ENCODE data around the gene ECE1. TPM values are rescaled to one million over a fixed set of nuclear protein-coding genes. Genes with fewer than 3 reads are reported as not detected.

Gene ECE1
- total RNA-seq, 2 experiments from 2014 or later, result 95.6 to 101 TPM

GRCh38 chr1:21305155-21305899, 15.1 kb upstream of the ECE1 start:
- no peak for DNase-seq
- H3K4me3 Mint-ChIP-seq, result no peak overlapping the region
- H3K27ac Mint-ChIP-seq, result no peak overlapping the region
- peaks cover 9% of the 10 kb centered on the region for H3K36me3 Mint-ChIP-seq
- peaks cover 57% of the 10 kb centered on the region for H3K4me1 Mint-ChIP-seq
- H3K9me3 Mint-ChIP-seq, result no peaks in the 10 kb centered on the region
- H3K27me3 Mint-ChIP-seq, result no peaks in the 10 kb centered on the region

GRCh38 chr1:21304488-21304887, 14.2 kb upstream of the ECE1 start:
- H3K27ac Mint-ChIP-seq, result no peak overlapping the region
- H3K36me3 Mint-ChIP-seq, result peaks cover 4% of the 10 kb centered on the region
- no peak for DNase-seq
- no peak overlapping the region for H3K4me3 Mint-ChIP-seq
- peaks cover 62% of the 10 kb centered on the region for H3K4me1 Mint-ChIP-seq
- no peaks in the 10 kb centered on the region for H3K27me3 Mint-ChIP-seq
- no peaks in the 10 kb centered on the region for H3K9me3 Mint-ChIP-seq

GRCh38 chr1:21302747-21303715, 12.8 kb upstream of the ECE1 start:
- no peak for DNase-seq
- no peaks in the 10 kb centered on the region for H3K27me3 Mint-ChIP-seq
- no peak overlapping the region for H3K4me3 Mint-ChIP-seq
- H3K27ac Mint-ChIP-seq, result no peak overlapping the region
- H3K36me3 Mint-ChIP-seq, result peaks cover 12% of the 10 kb centered on the region
- no peaks in the 10 kb centered on the region for H3K9me3 Mint-ChIP-seq
- H3K4me1 Mint-ChIP-seq, result peaks cover 63% of the 10 kb centered on the region

GRCh38 chr1:21301794-21302440, 11.7 kb upstream of the ECE1 start:
- peaks cover 16% of the 10 kb centered on the region for H3K36me3 Mint-ChIP-seq
- no peak for DNase-seq
- no peak overlapping the region for H3K4me3 Mint-ChIP-seq
- H3K27me3 Mint-ChIP-seq, result no peaks in the 10 kb centered on the region
- no peaks in the 10 kb centered on the region for H3K9me3 Mint-ChIP-seq
- H3K4me1 Mint-ChIP-seq, result peaks cover 62% of the 10 kb centered on the region
- H3K27ac Mint-ChIP-seq, result no peak overlapping the region

GRCh38 chr1:21300774-21301173, 10.5 kb upstream of the ECE1 start:
- DNase-seq, result no peak
- no peak overlapping the region for H3K4me3 Mint-ChIP-seq
- H3K4me1 Mint-ChIP-seq, result peaks cover 71% of the 10 kb centered on the region
- no peaks in the 10 kb centered on the region for H3K9me3 Mint-ChIP-seq
- peaks cover 20% of the 10 kb centered on the region for H3K36me3 Mint-ChIP-seq
- H3K27me3 Mint-ChIP-seq, result no peaks in the 10 kb centered on the region
- H3K27ac Mint-ChIP-seq, result peak overlapping the region; percentile 38

- H3K9me3 Mint-ChIP-seq, result no peaks in the 10 kb centered on the region
Measured at GRCh38 chr1:21299780-21300395, 9.6 kb upstream of the ECE1 start.

GRCh38 chr1:21298981-21299391, 8.7 kb upstream of the ECE1 start:
- peaks cover 21% of the 10 kb centered on the region for H3K36me3 Mint-ChIP-seq
- peak overlapping the region; percentile 47 for H3K27ac Mint-ChIP-seq
- peaks cover 74% of the 10 kb centered on the region for H3K4me1 Mint-ChIP-seq
- no peaks in the 10 kb centered on the region for H3K27me3 Mint-ChIP-seq
- H3K9me3 Mint-ChIP-seq, result no peaks in the 10 kb centered on the region
- no peak for DNase-seq
- H3K4me3 Mint-ChIP-seq, result peak overlapping the region; percentile 2

More at GRCh38 chr1:21299780-21300395, 9.6 kb upstream of the ECE1 start:
- H3K4me3 Mint-ChIP-seq, result no peak overlapping the region
- H3K27me3 Mint-ChIP-seq, result no peaks in the 10 kb centered on the region
- H3K4me1 Mint-ChIP-seq, result peaks cover 73% of the 10 kb centered on the region
- no peak for DNase-seq
- H3K36me3 Mint-ChIP-seq, result peaks cover 21% of the 10 kb centered on the region
- H3K27ac Mint-ChIP-seq, result no peak overlapping the region

GRCh38 chr1:21297975-21298374, 7.7 kb upstream of the ECE1 start:
- Mint-ChIP-seq H3K36me3 (peaks cover 21% of the 10 kb centered on the region), H3K4me1 (peaks cover 79% of the 10 kb centered on the region), H3K4me3 (no peak overlapping the region), H3K27ac (peak overlapping the region; percentile 73), H3K9me3 (no peaks in the 10 kb centered on the region), H3K27me3 (no peaks in the 10 kb centered on the region)
- DNase-seq, result no peak

GRCh38 chr1:21296509-21297354, 6.5 kb upstream of the ECE1 start:
- Mint-ChIP-seq H3K4me3 (peak overlapping the region; percentile 40), H3K27me3 (no peaks in the 10 kb centered on the region), H3K4me1 (peaks cover 86% of the 10 kb centered on the region), H3K27ac (peak overlapping the region; percentile 97), H3K36me3 (peaks cover 28% of the 10 kb centered on the region), H3K9me3 (no peaks in the 10 kb centered on the region)
- no peak for DNase-seq

- Mint-ChIP-seq H3K27me3 (no peaks in the 10 kb centered on the region), H3K27ac (peak overlapping the region; percentile 97), H3K4me3 (peak overlapping the region; percentile 40), H3K9me3 (no peaks in the 10 kb centered on the region), H3K36me3 (peaks cover 30% of the 10 kb centered on the region), H3K4me1 (peaks cover 93% of the 10 kb centered on the region)
- DNase-seq, result no peak
Measured at GRCh38 chr1:21295545-21295944, 5.3 kb upstream of the ECE1 start.

GRCh38 chr1:21295002-21295401, 4.7 kb upstream of the ECE1 start:
- no peaks in the 10 kb centered on the region for H3K9me3 Mint-ChIP-seq
- H3K4me3 Mint-ChIP-seq, result peak overlapping the region; percentile 74
- H3K4me1 Mint-ChIP-seq, result peaks cover 88% of the 10 kb centered on the region
- DNase-seq, result peak; percentile 67
- H3K27ac Mint-ChIP-seq, result peak overlapping the region; percentile 97
- H3K36me3 Mint-ChIP-seq, result peaks cover 30% of the 10 kb centered on the region
- H3K27me3 Mint-ChIP-seq, result no peaks in the 10 kb centered on the region

- Mint-ChIP-seq H3K4me3 (peak overlapping the region; percentile 74), H3K9me3 (no peaks in the 10 kb centered on the region), H3K36me3 (peaks cover 27% of the 10 kb centered on the region), H3K27me3 (no peaks in the 10 kb centered on the region), H3K4me1 (peaks cover 85% of the 10 kb centered on the region), H3K27ac (peak overlapping the region; percentile 97)
- DNase-seq, result peak; percentile 91
Measured at GRCh38 chr1:21294266-21294989, 4.2 kb upstream of the ECE1 start.

- no peaks in the 10 kb centered on the region for H3K27me3 Mint-ChIP-seq
- peak; percentile 89 for DNase-seq
- H3K9me3 Mint-ChIP-seq, result no peaks in the 10 kb centered on the region
- peaks cover 30% of the 10 kb centered on the region for H3K36me3 Mint-ChIP-seq
- H3K4me1 Mint-ChIP-seq, result peaks cover 83% of the 10 kb centered on the region
- peak overlapping the region; percentile 74 for H3K4me3 Mint-ChIP-seq
- peak overlapping the region; percentile 97 for H3K27ac Mint-ChIP-seq
Measured at GRCh38 chr1:21293537-21294265, 3.4 kb upstream of the ECE1 start.

All from activated naive CD8-positive, alpha-beta T cell treated with anti-CD3 and anti-CD28 coated beads for 36 hours (primary cell).